Measurements from ENCODE around the gene ELK3. TPM values are rescaled to one million over a fixed set of nuclear protein-coding genes. Genes with fewer than 3 reads are reported as not detected.

Gene ELK3
- total and polyA plus RNA-seq, 2 experiments from 2014 or later: 5.5 to 8.3 TPM

- H3K4me2 ChIP-seq: peak overlapping the region; percentile 95
- no peak overlapping the region for H3K27ac ChIP-seq (ENCODE audit: low read depth)
- Mint-ChIP-seq H3K4me1 (peaks cover 6% of the 10 kb centered on the region), H3K36me3 (ENCODE audit: low read depth) (no peaks in the 10 kb centered on the region), H3K27ac (no peak overlapping the region; the same call in 1 of the 2 replicates), H3K4me3 (peak overlapping the region; percentile 88), H3K9me3 (no peaks in the 10 kb centered on the region; the same call in 2 of the 3 replicates), H3K27me3 (ENCODE audit: insufficient read depth, low read depth, poor library complexity) (peaks cover 24% of the 10 kb centered on the region)
- TF ChIP-seq STAT1 (IDR thresholded peaks at IDR 0.05; ENCODE audit: unreplicated experiment): no peak
- TF ChIP-seq JUNB (IDR thresholded peaks at IDR 0.05; ENCODE audit: unreplicated experiment): no peak
- TF ChIP-seq ZNF114 (CRISPR knock-in tag; IDR thresholded peaks at IDR 0.05): no peak
- peaks cover 12% of the 10 kb centered on the region for H3K4me1 ChIP-seq (ENCODE audit: insufficient read depth)
- no peaks in the 10 kb centered on the region for H3K36me3 ChIP-seq (ENCODE audit: insufficient read depth)
- peaks cover 32% of the 10 kb centered on the region for H3K27me3 ChIP-seq (ENCODE audit: insufficient read depth)
- peak overlapping the region; percentile 69; the same call in 1 of the 2 replicates for H2AFZ ChIP-seq
- peak overlapping the region; percentile 91 for H3K4me3 ChIP-seq
- H3K79me2 ChIP-seq (replicated peaks; ENCODE audit: insufficient read depth): peaks cover 24% of the 10 kb centered on the region
- H4K20me1 ChIP-seq (replicated peaks; ENCODE audit: insufficient read depth): no peaks in the 10 kb centered on the region; the same call in 1 of the 2 replicates
- no peaks in the 10 kb centered on the region for H3K9me2 ChIP-seq (ENCODE audit: insufficient read depth)
- no peaks in the 10 kb centered on the region for H3F3A ChIP-seq (replicated peaks; ENCODE audit: low read depth)
- ATAC-seq (peak; percentile 17), DNase-seq (ENCODE audit: low spot score) (peak; percentile 22)
Observed at GRCh38 chr12:96195845-96196451, 1.8 kb downstream of the ELK3 start.

DNA sequence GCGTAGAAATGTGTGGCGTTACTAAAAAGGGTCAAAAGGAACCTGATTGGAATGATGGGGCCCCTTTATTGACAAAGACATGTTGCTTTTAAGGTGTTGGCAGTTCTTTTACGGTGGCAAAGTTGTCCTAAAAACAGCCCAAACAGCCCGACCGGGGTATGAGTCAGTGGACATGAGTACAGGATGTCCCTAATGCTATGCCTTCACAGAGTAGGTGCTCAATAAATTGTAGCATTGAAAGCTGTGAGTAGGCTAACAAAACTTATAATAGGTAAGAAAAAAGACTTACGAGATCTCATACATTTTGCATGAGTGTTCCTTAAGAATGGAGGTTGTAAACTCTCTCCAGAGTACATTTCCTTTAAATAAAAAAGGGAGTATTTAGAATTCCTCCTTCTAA, 2.6 kb downstream of the ELK3 start:
- Histone ChIP-seq H3F3A (replicated peaks; ENCODE audit: low read depth) (no peaks in the 10 kb centered on the region), H3K4me3 (no peak overlapping the region), H3K79me2 (replicated peaks; ENCODE audit: insufficient read depth) (peaks cover 25% of the 10 kb centered on the region), H2AFZ (no peak overlapping the region), H4K20me1 (replicated peaks; ENCODE audit: insufficient read depth) (no peaks in the 10 kb centered on the region; the same call in 1 of the 2 replicates), H3K36me3 (ENCODE audit: insufficient read depth) (no peaks in the 10 kb centered on the region), H3K4me2 (no peak overlapping the region; the same call in 1 of the 2 replicates), H3K27ac (ENCODE audit: low read depth) (no peak overlapping the region), H3K27me3 (ENCODE audit: insufficient read depth) (peaks cover 32% of the 10 kb centered on the region), H3K9me2 (ENCODE audit: insufficient read depth) (no peaks in the 10 kb centered on the region), H3K4me1 (ENCODE audit: insufficient read depth) (peaks cover 12% of the 10 kb centered on the region)
- DNase-seq (ENCODE audit: low spot score) (no peak), ATAC-seq (no peak)
- H3K4me1 Mint-ChIP-seq: peaks cover 6% of the 10 kb centered on the region
- H3K9me3 Mint-ChIP-seq: no peaks in the 10 kb centered on the region; the same call in 2 of the 3 replicates
- peaks cover 24% of the 10 kb centered on the region for H3K27me3 Mint-ChIP-seq (ENCODE audit: insufficient read depth, low read depth, poor library complexity)
- no peaks in the 10 kb centered on the region for H3K36me3 Mint-ChIP-seq (ENCODE audit: low read depth)
- no peak overlapping the region for H3K27ac Mint-ChIP-seq
- no peak overlapping the region for H3K4me3 Mint-ChIP-seq
- TF ChIP-seq EZH2 (IDR thresholded peaks at IDR 0.05; ENCODE audit: low read depth, unreplicated experiment): no peak
- TF ChIP-seq CREB1 (CRISPR knock-in tag; IDR thresholded peaks at IDR 0.05; ENCODE audit: low read depth): no peak
- no peak for TF ChIP-seq JUNB (IDR thresholded peaks at IDR 0.05; ENCODE audit: unreplicated experiment)
- no peak for TF ChIP-seq REST (IDR thresholded peaks at IDR 0.05; ENCODE audit: unreplicated experiment)
- TF ChIP-seq POLR2AphosphoS5 (IDR thresholded peaks at IDR 0.05; ENCODE audit: low read depth): no peak
- TF ChIP-seq, protein P1, sequence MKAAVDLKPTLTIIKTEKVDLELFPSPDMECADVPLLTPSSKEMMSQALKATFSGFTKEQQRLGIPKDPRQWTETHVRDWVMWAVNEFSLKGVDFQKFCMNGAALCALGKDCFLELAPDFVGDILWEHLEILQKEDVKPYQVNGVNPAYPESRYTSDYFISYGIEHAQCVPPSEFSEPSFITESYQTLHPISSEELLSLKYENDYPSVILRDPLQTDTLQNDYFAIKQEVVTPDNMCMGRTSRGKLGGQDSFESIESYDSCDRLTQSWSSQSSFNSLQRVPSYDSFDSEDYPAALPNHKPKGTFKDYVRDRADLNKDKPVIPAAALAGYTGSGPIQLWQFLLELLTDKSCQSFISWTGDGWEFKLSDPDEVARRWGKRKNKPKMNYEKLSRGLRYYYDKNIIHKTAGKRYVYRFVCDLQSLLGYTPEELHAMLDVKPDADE (IDR thresholded peaks at IDR 0.05): no peak
- TF ChIP-seq ZNF331 (CRISPR knock-in tag; IDR thresholded peaks at IDR 0.05; ENCODE audit: low read depth): no peak
- no peak for TF ChIP-seq NANOG (IDR thresholded peaks at IDR 0.05; ENCODE audit: borderline replicate concordance)
- TF ChIP-seq ZNF114 (CRISPR knock-in tag; IDR thresholded peaks at IDR 0.05): no peak
- TF ChIP-seq EZH2phosphoT487 (IDR thresholded peaks at IDR 0.05; ENCODE audit: unreplicated experiment): no peak

Data from GM23338 (cell line).